Gastroesophageal sphincter (tissue), 4 donors: Measurements from ENCODE around the gene C9orf153. TPM values are rescaled to one million over a fixed set of nuclear protein-coding genes. Genes with fewer than 3 reads are reported as not detected.

Experiments
- ATAC-seq: fragments of 150-250 bp; one replicate; pipeline ENCODE4 v1.9.1; 2016; ENCODE audit warnings: mild to moderate bottlenecking, moderate library complexity
- H3K27ac ChIP-seq, 4 donors: fragments of 200-600 bp; sonication (generic) in 3 of 4; 1 replicate in 3 of 4; 2 replicates in 1 of 4; pipeline ENCODE4 v1.5.1; 2016 to 2019
- H3K27me3 ChIP-seq: fragments of 200-600 bp; sonication (generic); one replicate; pipeline ENCODE4 v1.5.1; 2019
- H3K36me3 ChIP-seq, 2 donors: fragments of 200-600 bp; sonication (generic); one replicate each; pipeline ENCODE4 v1.5.1; 2019; ENCODE audit warnings: control low read depth in 1 of 2
- H3K4me1 ChIP-seq, 3 donors: fragments of 200-600 bp; sonication (generic); 1 replicate in 2 of 3; 2 replicates in 1 of 3; pipeline ENCODE4 v1.5.1; 2016 to 2019; ENCODE audit warnings: control low read depth in 2 of 3
- H3K4me3 ChIP-seq, 2 donors: fragments of 200-600 bp; sonication (generic); one replicate each; pipeline ENCODE4 v1.5.1; 2019; ENCODE audit warnings: mild to moderate bottlenecking in 1 of 2, moderate library complexity in 1 of 2
- H3K9me3 ChIP-seq, 3 donors: fragments of 200-600 bp; sonication (generic); one replicate each; pipeline ENCODE4 v1.5.1; 2017 to 2019; ENCODE audit warnings: control low read depth in 2 of 3
- EP300 ChIP-seq: sonication (generic); formaldehyde crosslinking; IDR thresholded peaks from one replicate; pipeline ENCODE4 v1.6.1; 2017; ENCODE audit warnings: antibody characterized with exemption, mild to moderate bottlenecking
- POLR2A ChIP-seq, 2 donors: fragments of 450-650 bp; IDR thresholded peaks; one replicate each; pipeline ENCODE4 v1.6.1; 2017; ENCODE audit warnings: antibody characterized with exemption in 2 of 2, mild to moderate bottlenecking in 2 of 2, moderate library complexity in 1 of 2
- POLR2AphosphoS5 ChIP-seq: sonication (generic); formaldehyde crosslinking; IDR thresholded peaks from one replicate; pipeline ENCODE4 v1.6.1; 2017; ENCODE audit warnings: antibody characterized with exemption
- WGBS, 2 donors: methylation state at CpG; one replicate each; pipeline ENCODE4 v1.1.5; 2018; ENCODE audit warnings: low coverage in 1 of 2; 5-methylcytosine and 5-hydroxymethylcytosine counted together
- total RNA-seq, 4 donors: library from RNA; depleted of rRNA; stranded (reverse); fragments of >200 nt; gene quantifications; one replicate each; pipeline ENCODE4 v1.1.0, GENCODE V29; 2016
- TF ChIP-seq, protein P1 (sequence below), 4 experiments: fragments of 200-600 bp in 2 of 4; fragments of 450-650 bp in 2 of 4; sonication (generic) in 1 of 4; IDR thresholded peaks; one replicate each; pipeline ENCODE4 v1.5.1; 2017 to 2019; ENCODE audit warnings: antibody characterized with exemption in 4 of 4, mild to moderate bottlenecking in 2 of 4, moderate library complexity in 2 of 4

Gene C9orf153
- total RNA-seq, 4 donors from 2014 or later: 0.31 to 0.54 (median 0.47) TPM; not detected in 1

- no peak for ATAC-seq
Observed at GRCh38 chr9:86242071-86242470, 17.4 kb downstream of the C9orf153 start.

DNA sequence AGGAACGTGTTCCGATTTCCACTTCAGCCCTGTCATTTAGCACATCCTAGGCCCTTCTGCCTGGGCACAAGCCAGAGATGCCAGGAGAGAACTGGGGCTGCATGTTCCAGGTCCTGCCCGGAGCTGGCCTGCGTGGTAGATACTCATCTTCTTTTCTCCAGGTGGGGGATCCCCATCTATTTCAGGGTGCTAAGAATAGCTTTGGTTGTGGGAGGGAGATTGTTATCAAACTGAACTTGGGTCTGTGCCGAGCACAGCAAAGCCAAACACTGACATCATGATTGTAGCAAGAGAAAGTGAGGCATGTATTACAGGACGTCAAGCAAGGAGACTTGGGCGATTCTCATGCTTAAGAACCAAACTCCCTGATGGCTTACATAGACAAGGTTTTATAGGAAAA is 18.2 kb downstream of the C9orf153 start:
- TF ChIP-seq POLR2AphosphoS5 (no peak), POLR2A (IDR thresholded peaks at IDR 0.05) (no peak), EP300 (no peak)
- TF ChIP-seq, protein P1, sequence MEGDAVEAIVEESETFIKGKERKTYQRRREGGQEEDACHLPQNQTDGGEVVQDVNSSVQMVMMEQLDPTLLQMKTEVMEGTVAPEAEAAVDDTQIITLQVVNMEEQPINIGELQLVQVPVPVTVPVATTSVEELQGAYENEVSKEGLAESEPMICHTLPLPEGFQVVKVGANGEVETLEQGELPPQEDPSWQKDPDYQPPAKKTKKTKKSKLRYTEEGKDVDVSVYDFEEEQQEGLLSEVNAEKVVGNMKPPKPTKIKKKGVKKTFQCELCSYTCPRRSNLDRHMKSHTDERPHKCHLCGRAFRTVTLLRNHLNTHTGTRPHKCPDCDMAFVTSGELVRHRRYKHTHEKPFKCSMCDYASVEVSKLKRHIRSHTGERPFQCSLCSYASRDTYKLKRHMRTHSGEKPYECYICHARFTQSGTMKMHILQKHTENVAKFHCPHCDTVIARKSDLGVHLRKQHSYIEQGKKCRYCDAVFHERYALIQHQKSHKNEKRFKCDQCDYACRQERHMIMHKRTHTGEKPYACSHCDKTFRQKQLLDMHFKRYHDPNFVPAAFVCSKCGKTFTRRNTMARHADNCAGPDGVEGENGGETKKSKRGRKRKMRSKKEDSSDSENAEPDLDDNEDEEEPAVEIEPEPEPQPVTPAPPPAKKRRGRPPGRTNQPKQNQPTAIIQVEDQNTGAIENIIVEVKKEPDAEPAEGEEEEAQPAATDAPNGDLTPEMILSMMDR (IDR thresholded peaks at IDR 0.05): no peak
- Histone ChIP-seq H3K27me3 (no peaks in the 10 kb centered on the region), H3K36me3 (no peaks in the 10 kb centered on the region), H3K9me3 (no peaks in the 10 kb centered on the region), H3K4me3 (no peak overlapping the region), H3K4me1 (no peaks in the 10 kb centered on the region), H3K27ac (no peak overlapping the region)
- WGBS, 2 donors: 52 to 71% methylated on average over 1 to 3 of the region's 7 CpGs
- ATAC-seq: no peak

More at GRCh38 chr9:86242071-86242470, 17.4 kb downstream of the C9orf153 start:
- Histone ChIP-seq H3K27ac (no peak overlapping the region), H3K4me3 (no peak overlapping the region), H3K36me3 (no peaks in the 10 kb centered on the region), H3K9me3 (no peaks in the 10 kb centered on the region), H3K27me3 (no peaks in the 10 kb centered on the region), H3K4me1 (no peaks in the 10 kb centered on the region)
- WGBS, 2 donors: 46% methylated on average over 2 of the region's 2 CpGs
- TF ChIP-seq, protein P1 (IDR thresholded peaks at IDR 0.05): no peak
- TF ChIP-seq EP300 (no peak), POLR2AphosphoS5 (no peak), POLR2A (IDR thresholded peaks at IDR 0.05) (no peak)

GRCh38 chr9:86238861-86239770 is 20.3 kb downstream of the C9orf153 start:
- H3K27me3 ChIP-seq: no peaks in the 10 kb centered on the region
- no peaks in the 10 kb centered on the region for H3K4me1 ChIP-seq
- no peaks in the 10 kb centered on the region for H3K9me3 ChIP-seq
- H3K27ac ChIP-seq: no peak overlapping the region
- 52 to 64% methylated on average over 10 of the region's 10 CpGs for WGBS, 2 donors
- H3K36me3 ChIP-seq: no peaks in the 10 kb centered on the region
- ATAC-seq: no peak
- H3K4me3 ChIP-seq: no peak overlapping the region
- TF ChIP-seq POLR2AphosphoS5: no peak
- TF ChIP-seq, protein P1 (IDR thresholded peaks at IDR 0.05): no peak
- TF ChIP-seq EP300: no peak
- TF ChIP-seq POLR2A (IDR thresholded peaks at IDR 0.05): no peak

DNA sequence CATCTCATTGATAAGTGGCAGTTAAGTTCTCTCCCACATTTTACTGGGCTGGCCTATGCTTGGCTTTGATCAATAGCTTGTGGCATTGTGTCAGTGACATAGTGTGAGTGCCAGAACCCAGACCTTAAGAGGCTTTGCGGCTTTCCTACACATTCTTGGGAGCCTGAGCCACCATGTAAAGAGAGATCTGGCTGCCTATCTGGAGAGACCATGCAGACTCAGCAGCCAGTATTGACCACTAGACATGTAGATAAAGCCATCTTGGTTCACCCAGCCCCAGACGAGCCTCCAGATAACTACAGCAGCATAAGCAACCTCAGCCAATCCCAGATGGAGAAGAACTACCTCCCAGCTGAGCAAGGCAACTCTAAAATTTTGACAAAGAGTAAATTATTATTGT is 28.6 kb downstream of the C9orf153 start:
- Histone ChIP-seq H3K36me3 (peaks cover 0 to 12% of the 10 kb centered on the region in 2 donors), H3K27me3 (no peaks in the 10 kb centered on the region), H3K9me3 (no peaks in the 10 kb centered on the region), H3K27ac (no peak overlapping the region), H3K4me3 (no peak overlapping the region), H3K4me1 (no peaks in the 10 kb centered on the region)
- WGBS, 2 donors: 100% methylated on average over 1 of the region's 2 CpGs
- TF ChIP-seq, protein P1 (IDR thresholded peaks at IDR 0.05): no peak
- TF ChIP-seq POLR2A (IDR thresholded peaks at IDR 0.05) (no peak), EP300 (no peak), POLR2AphosphoS5 (no peak)
- ATAC-seq: no peak

- no peaks in the 10 kb centered on the region for H3K9me3 ChIP-seq
Observed at GRCh38 chr9:86222667-86223066, 36.8 kb downstream of the C9orf153 start.

More at GRCh38 chr9:86222667-86223066, 36.8 kb downstream of the C9orf153 start:
- no peaks in the 10 kb centered on the region for H3K27me3 ChIP-seq
- no peak for TF ChIP-seq EP300
- no peak for TF ChIP-seq POLR2AphosphoS5
- TF ChIP-seq POLR2A (IDR thresholded peaks at IDR 0.05): no peak
- TF ChIP-seq, protein P1 (IDR thresholded peaks at IDR 0.05): no peak
- H3K4me3 ChIP-seq: no peak overlapping the region
- ATAC-seq: no peak
- H3K27ac ChIP-seq: no peak overlapping the region
- H3K4me1 ChIP-seq: no peaks in the 10 kb centered on the region
- H3K36me3 ChIP-seq: peaks cover 0 to 3% of the 10 kb centered on the region in 2 donors
- WGBS, 2 donors: 76 to 86% methylated on average over 2 to 3 of the region's 4 CpGs
